Chondrocyte (in vitro differentiated cells): ENCODE measurements around the gene TRPM6. TPM values are rescaled to one million over a fixed set of nuclear protein-coding genes. Genes with fewer than 3 reads are reported as not detected.

Experiments used
- DNase-seq: peaks from one replicate; pipeline ENCODE4 v3.0.0; 2021; ENCODE audit warnings: mixed read lengths, low spot score
- H3K27ac Mint-ChIP-seq: one replicate; pipeline ENCODE4 v1.8.0; 2021; ENCODE audit warnings: mild to moderate bottlenecking, moderate library complexity, mixed read lengths; ENCODE audit not compliant: unreplicated experiment
- H3K27me3 Mint-ChIP-seq: 2 replicates; pipeline ENCODE4 v1.8.0; 2021; ENCODE audit warnings: low read depth, mixed read lengths
- H3K36me3 Mint-ChIP-seq: 2 replicates; pipeline ENCODE4 v1.8.0; 2021; ENCODE audit warnings: low read depth, mixed read lengths
- H3K4me1 Mint-ChIP-seq: 2 replicates; pipeline ENCODE4 v1.8.0; 2021; ENCODE audit warnings: low read depth, mild to moderate bottlenecking, mixed read lengths
- H3K4me3 Mint-ChIP-seq: one replicate; pipeline ENCODE4 v1.8.0; 2021; ENCODE audit warnings: mild to moderate bottlenecking, moderate library complexity, mixed read lengths; ENCODE audit not compliant: unreplicated experiment
- H3K9me3 Mint-ChIP-seq: 2 replicates; pipeline ENCODE4 v1.8.0; 2021; ENCODE audit warnings: low read depth, mixed read lengths
- CTCF ChIP-seq: fragments of 200-600 bp; sonication (generic); IDR thresholded peaks from 2 replicates; pipeline ENCODE4 v1.5.0; 2021; ENCODE audit warnings: antibody characterized with exemption, mild to moderate bottlenecking, moderate library complexity
- total RNA-seq: library from RNA; stranded (reverse); gene quantifications from 3 replicates; pipeline ENCODE4 v1.2.1, GENCODE V29; 2021

Gene TRPM6
- total RNA-seq, 1 donor from 2014 or later: 0.02 TPM

- peaks cover 3% of the 10 kb centered on the region for H3K4me1 Mint-ChIP-seq
- peaks cover 19% of the 10 kb centered on the region for H3K27me3 Mint-ChIP-seq
- no peaks in the 10 kb centered on the region for H3K9me3 Mint-ChIP-seq
- no peak for DNase-seq
- H3K36me3 Mint-ChIP-seq: no peaks in the 10 kb centered on the region
- no peak overlapping the region for H3K27ac Mint-ChIP-seq
- TF ChIP-seq CTCF: no peak
- H3K4me3 Mint-ChIP-seq: no peak overlapping the region
Measured at GRCh38 chr9:74824654-74825053, 63.1 kb downstream of the TRPM6 start.

- no peak for DNase-seq
- H3K27me3 Mint-ChIP-seq: peaks cover 15% of the 10 kb centered on the region
- H3K9me3 Mint-ChIP-seq: no peaks in the 10 kb centered on the region
- H3K4me1 Mint-ChIP-seq: peaks cover 3% of the 10 kb centered on the region
- H3K36me3 Mint-ChIP-seq: no peaks in the 10 kb centered on the region
- H3K27ac Mint-ChIP-seq: no peak overlapping the region
- no peak overlapping the region for H3K4me3 Mint-ChIP-seq
- no peak for TF ChIP-seq CTCF
Measured at GRCh38 chr9:74821636-74822035, 66.1 kb downstream of the TRPM6 start.

- no peak for DNase-seq
- no peak overlapping the region for H3K27ac Mint-ChIP-seq
- TF ChIP-seq CTCF: no peak
- no peaks in the 10 kb centered on the region for H3K9me3 Mint-ChIP-seq
- peaks cover 17% of the 10 kb centered on the region for H3K27me3 Mint-ChIP-seq
- no peaks in the 10 kb centered on the region for H3K36me3 Mint-ChIP-seq
- H3K4me3 Mint-ChIP-seq: no peak overlapping the region
- no peaks in the 10 kb centered on the region for H3K4me1 Mint-ChIP-seq
Measured at GRCh38 chr9:74817816-74818215, 69.9 kb downstream of the TRPM6 start.

GRCh38 chr9:74817281-74817810 lies 70.4 kb downstream of the TRPM6 start:
- no peaks in the 10 kb centered on the region for H3K36me3 Mint-ChIP-seq
- H3K4me1 Mint-ChIP-seq: no peaks in the 10 kb centered on the region
- H3K4me3 Mint-ChIP-seq: no peak overlapping the region
- H3K27me3 Mint-ChIP-seq: peaks cover 17% of the 10 kb centered on the region
- no peak for DNase-seq
- no peaks in the 10 kb centered on the region for H3K9me3 Mint-ChIP-seq
- TF ChIP-seq CTCF: no peak
- H3K27ac Mint-ChIP-seq: no peak overlapping the region

GRCh38 chr9:74810200-74810599 lies 77.5 kb downstream of the TRPM6 start:
- Mint-ChIP-seq H3K36me3 (no peaks in the 10 kb centered on the region), H3K27me3 (peaks cover 26% of the 10 kb centered on the region), H3K4me1 (no peaks in the 10 kb centered on the region), H3K4me3 (no peak overlapping the region), H3K9me3 (no peaks in the 10 kb centered on the region), H3K27ac (no peak overlapping the region)
- no peak for DNase-seq
- no peak for TF ChIP-seq CTCF
